MV-4-11 (cell line): Measurements from ENCODE around the gene RNF103.
A peak's percentile ranks its signal among the peaks of the same experiment; 100 is the strongest.

Experiments used
- DNase-seq: peaks from one replicate; lab custom pipeline; 2025; lab: John Stamatoyannopoulos, UW

RNF103 gene

DNA sequence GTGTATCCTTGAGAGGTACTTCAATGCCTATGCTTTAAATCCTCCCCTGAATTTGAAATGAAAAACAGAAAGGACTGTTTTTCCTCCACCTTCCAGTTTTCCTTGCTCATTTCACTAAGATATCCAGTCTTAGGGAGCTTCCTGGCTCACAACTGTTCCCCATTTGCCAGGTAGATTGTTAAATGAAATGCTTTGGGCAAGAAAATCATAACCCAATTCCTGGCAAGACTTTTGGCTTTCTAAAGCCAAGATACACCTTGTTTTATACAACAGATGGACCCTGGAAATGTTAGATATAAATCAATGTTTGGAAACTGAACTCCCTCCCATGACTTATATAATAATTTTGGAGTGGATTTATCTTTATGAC lies 56.9 kb downstream of the RNF103 start:
- no peak for DNase-seq

DNA sequence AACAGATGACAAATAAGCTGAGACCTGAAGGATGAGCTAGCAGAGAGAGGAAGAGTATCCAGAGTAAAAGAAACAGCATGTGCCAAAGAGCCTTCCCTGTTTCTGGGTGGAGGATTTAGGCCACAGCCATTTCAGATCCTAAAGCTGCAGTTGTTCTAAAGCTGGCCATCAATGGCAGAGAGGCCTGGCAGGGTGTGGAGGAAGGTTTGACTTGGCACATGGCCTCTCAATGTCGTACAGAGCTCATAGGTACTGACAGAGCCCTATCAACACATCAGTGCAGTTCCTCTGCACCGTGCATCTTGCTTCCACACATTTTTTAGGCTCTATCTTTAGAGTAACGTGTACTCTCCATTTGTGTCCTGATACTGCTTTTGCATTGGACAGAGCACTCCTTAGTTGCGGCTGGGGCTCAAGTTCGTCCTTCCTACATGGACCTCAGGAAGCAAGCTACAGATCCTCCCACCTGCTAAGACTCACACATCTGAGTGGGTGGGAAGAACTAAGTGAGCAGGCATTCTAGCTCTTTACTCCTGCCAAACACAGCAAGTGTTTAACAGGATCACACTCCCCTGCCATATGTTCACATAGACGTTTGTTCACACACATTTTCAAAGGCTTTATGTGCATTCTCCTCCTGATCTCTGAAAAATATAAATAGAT lies 57.4 kb downstream of the RNF103 start:
- DNase-seq = no peak

DNA sequence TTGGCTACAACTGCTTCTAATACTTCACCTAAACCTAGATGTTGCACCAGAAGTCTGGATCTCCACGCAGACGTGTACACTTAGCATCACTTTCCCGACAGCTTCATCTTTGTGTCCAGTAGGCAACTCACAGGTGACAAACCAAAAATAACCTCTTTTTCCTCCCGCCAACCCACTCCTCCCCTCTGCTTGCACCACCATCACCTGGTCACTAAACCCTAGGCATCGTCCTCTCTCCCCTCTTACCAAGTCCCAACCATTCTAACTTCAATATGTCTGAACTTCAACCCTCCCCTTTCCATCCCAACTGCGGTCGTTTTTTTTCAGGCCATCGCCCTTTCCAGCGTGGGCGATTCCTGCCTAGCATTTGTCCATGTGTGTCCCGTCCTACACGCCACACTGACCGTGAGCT lies 60.0 kb downstream of the RNF103 start:
- no peak for DNase-seq

DNA sequence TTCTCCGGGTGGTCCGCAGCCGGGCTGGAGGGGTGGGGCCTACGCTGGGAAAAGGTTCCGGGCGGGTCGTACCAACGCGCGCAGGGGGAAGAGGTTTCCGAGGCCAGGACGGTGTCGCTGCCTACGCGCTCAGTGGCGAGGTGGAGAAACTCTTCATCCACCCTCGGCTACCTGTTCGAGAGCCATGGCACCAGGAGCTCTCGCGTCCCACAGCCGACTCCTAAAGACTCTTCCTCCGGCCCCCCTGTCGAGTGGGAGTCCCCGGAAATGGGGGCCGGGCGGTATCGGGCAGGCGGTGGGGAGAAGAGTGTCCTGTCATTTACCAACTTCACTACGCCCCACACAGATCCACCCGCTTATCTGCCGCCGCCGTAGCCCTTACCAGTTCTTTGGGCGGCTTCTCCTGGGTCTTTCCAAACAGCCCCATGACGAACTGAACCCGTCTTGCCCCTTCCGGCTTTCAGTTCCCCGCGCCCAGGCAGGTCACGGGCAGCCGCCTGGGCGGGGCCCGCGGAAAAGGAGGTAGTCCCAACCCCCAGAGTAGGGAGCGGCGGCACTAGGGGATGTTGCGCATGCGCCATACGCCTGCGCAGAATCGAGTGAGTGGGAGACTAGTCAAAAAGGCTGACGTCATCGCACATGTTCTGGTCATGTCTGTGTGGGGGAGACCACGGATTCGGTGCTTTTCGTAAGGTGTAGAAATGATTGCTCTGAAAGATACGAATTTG lies 60.6 kb downstream of the RNF103 start, which contains the start of gene CHMP3:
TSS of gene CHMP3 (minus strand) at position 522 of the 728 bp plus-strand sequence. CDS start at position 427, 95 bp downstream.
- peak; percentile 96 for DNase-seq

DNA sequence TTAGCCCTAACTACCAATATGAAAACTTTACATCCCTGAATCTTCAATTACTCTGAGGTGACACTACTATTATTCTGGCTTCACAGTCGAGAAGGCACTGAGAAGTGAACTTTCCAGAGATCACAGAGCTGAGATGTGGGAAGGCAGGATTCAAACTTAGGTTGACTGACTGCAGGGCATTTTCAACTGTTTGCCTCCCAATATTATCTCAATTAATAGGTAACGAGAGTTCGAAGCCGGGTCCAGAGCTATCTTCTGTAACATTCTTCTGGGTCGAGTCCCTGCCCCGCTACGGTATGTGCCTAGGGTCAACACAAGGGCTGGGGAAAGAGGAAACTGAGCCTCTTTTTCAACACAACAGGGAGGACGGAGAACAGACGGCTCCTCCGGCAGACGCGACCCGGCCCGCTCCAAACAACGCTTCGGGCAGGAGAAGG lies 61.2 kb downstream of the RNF103 start:
- peak; percentile 50 for DNase-seq

DNA sequence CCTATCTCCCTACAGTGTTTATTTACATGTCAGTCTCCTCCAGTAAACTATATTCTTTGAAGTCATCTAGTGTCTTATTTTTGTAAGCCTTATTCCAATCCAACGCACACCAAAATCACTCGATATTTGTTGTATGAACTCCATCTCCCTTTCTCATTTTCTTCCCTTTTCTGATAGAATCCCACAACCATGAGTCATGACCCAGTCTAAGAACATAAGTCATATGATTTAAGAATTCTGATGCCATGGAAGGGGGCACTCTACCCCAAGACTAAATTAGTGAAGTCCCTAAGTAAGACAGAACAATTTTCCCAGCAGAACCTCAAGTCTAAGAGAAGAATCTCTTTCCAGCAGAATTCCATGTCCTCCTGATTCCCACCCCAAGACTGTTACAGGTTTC lies 65.8 kb downstream of the RNF103 start:
- DNase-seq = peak; percentile 16

DNA sequence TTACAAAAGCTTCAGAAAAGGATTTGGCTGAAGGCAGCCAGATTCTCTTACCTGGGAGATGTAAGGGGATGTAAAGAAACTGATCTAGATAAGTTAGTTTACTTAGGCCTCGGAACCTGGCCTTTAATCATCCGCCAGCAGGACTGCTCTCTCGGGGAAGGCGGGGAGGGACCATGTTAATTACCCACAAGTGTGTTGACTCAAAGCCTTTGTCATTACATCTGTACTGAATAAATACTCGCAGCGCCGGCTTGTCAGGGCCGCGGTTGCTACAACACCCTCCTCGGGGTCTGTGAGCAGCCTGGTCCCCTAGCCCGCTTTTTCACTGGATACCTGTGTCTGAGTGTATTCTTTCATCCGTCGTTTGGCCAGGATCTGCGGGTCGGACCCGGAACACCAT lies 67.2 kb downstream of the RNF103 start:
- no peak for DNase-seq
